Cortex of kidney (tissue), 1 donor: ENCODE data around the gene NPAS2.

Experiments
- DNase-seq: peaks from one replicate; lab custom pipeline; 2025; lab: John Stamatoyannopoulos, UW

The NPAS2 gene

DNA sequence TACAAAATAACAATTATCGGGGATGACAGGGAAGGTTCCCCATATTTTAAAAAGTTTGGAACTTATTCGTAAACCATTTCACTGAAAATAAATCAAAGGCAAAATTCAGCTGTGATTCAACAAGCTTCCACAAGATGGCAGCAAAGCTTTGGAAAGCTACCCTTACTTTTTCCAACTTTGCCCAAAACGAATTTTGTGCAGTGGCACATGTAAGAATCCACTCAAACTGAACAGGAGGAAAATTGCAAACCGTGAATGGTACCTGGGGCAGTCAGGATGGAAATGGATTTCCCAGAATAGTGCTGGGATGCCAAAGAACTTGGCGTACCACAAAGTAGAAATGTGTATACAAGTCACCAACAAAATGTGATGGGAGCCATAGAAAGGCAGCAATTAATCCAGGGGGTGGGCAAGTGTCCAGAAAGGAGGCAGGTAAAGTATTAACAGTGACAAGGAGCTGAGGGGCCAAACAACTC, 192.8 kb downstream of the NPAS2 start:
- DNase-seq, result no peak

- no peak for DNase-seq
These were observed 194.4 kb downstream of the NPAS2 start for GRCh38 chr2:101014264-101014857.

DNA sequence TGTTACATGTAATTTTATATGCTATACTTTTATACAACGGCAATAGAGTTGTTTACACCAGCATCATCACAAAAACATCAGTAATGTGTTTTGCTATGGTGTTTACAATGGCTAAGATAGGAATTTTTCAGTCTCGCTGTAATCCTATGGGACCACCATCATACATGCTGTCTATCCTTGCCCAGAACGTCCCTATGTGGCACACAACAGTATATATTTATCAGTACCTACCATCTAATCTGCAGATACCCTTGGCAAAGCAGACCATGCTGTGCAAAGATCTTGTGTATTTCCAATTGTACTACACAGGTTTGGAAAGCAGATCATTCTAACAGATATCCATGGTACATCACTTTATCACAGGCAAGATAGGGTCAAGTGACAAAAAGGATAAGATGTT, 197.4 kb downstream of the NPAS2 start:
- no peak for DNase-seq

DNA sequence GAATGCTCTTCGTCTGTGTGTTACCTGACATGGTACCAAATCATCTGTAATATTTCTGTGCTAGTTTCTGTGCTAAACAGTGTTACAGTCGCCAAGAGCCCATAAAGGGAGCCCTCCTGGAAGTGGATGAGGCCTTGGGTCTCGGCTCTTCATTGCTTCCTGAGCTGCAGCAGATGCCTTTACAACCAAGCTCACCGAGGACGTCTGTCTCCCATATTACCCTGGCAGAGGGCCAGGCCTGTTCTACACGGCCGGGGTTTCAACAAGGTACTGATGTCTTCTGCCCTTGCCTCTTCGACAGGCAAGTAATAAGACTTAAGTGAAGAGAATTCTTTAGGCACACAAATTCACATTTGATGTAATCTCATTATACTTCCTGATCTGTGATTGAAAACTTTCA, 199.0 kb downstream of the NPAS2 start:
- DNase-seq, result no peak

DNA sequence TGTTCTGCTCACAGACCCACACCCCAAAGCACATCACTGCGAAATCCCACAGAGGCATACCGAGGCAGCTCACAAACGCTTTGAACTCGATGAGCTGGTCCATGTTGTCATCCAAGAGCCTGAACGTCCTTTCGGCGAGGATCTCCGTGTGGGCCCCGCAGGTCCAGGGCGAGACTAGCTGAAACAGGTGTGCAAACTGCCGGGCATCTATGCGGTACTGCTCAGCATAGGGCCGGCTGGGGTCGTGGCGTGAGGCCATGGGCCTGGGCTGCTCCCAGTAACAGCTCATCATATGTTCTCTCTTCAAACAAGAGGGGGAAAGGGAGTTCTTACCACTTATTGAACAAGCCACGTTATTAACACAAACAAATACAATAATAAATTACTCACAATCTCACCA, 202.3 kb downstream of the NPAS2 start:
- DNase-seq, result no peak

GRCh38 chr2:101023327-101024107, 203.6 kb downstream of the NPAS2 start:
- DNase-seq, result no peak

- no peak for DNase-seq
These were observed 205.6 kb downstream of the NPAS2 start for GRCh38 chr2:101025561-101025960.

DNA sequence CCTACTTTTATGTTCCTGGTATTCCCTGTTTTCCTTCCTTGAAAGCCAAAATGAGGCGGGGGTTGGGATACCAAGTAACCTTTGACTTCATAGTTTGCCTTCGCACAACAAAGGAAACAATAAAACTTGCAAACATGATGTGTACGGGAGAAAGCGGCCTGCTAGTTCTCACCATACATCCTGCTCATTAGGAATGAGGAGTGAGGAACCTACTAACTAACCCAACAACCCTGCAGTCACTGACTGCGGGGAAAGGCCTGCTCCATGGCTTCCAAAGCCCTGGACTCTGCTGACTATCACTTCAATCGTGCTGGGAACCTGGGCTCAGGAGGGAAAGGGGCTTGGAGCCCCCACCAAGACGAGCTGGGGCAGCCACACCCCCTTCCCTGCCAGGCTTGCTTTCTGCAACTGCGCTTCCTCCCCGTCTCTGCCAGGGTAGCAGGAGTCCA, 206.3 kb downstream of the NPAS2 start:
- no peak for DNase-seq

DNA sequence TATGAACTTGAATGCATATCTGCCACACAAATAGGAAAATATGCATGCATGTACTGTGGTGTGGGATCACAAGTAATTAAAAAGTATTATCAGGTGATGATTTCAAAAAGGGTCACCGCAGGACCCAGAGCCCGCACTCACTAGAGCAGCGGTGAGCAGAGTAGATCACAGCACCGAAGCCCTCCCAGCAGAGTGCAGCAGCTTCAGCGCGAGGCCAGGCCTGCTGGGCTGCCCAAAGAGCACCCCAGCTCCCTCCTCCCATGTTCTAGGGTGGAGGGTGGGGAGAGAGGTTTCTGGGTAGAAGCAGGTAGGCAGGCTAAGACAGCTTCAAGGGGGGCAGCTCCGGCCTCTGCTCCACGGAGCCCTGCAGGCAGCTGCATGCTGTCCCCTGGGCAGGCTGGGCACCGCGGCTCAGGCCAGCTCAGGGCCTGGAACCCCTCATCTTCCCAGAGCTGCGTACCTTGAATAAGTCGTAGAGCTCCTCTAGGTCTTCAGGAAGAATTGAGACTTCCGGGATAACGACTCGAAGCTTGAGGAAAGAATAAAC, 207.1 kb downstream of the NPAS2 start:
- DNase-seq, result no peak

DNA sequence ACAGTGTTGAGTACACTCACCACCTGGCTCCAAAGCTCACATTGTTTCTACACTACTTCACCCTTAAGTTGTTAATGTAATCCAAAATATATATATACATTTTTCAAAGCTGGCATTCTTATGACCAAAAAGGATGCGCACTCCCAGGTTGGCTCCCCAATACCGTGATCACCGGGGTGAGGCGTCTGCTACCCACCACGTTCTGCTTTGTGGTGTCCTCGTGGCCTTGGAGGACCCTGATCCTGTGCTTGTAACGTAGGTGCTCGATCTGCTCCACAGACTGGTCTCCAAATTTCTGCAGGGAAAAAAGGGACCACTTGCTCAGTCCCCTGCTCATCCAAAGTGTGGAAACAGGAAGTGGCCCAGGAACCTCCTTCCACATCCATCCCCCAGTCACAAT, 207.9 kb downstream of the NPAS2 start:
- DNase-seq, result no peak

- no peak for DNase-seq
These were observed 211.1 kb downstream of the NPAS2 start for GRCh38 chr2:101030866-101031554.

- no peak for DNase-seq
These were observed 212.3 kb downstream of the NPAS2 start for GRCh38 chr2:101032084-101032776.

DNA sequence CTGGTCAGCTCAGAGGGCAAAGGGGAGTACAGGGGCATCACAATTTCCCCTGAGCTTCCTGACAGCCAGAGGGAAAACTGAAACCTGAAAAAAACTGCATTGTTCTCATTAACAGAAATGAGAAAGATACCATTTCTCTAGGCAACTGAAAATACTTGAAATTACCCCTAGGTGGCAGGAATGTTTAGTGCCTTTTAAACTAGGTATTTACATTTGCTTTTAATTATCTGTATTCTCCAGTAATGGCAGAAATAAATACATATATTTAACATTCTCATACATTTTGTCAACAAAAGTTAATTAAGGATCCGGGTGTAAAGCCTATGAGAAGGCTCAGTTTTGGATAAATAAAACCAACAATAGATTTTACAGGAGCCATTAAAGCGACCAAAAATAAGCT, 216.6 kb downstream of the NPAS2 start:
- DNase-seq, result no peak

- DNase-seq, result no peak
These were observed 217.3 kb downstream of the NPAS2 start for GRCh38 chr2:101037161-101037755.

GRCh38 chr2:101038455-101039255, 218.7 kb downstream of the NPAS2 start:
- no peak for DNase-seq

DNA sequence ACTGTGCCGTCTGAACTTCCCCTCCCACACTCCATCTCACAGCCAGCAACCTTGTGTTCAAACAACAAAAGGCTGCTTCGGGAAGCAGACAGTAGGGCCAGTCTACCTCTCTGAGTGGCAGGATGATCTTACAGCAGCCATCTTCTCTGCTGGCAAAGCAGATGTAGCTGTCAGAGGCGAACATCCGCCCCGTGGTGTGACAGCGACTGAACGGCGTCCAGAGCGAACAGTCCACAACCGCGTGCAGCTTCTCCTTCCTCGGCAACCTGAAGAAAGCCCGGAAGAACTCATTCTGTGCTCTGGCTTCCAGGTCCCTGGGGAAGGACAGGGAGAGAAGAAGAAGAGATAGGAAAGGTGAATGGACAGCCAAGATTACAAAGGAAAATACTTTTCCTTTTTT, 220.1 kb downstream of the NPAS2 start:
- no peak for DNase-seq

GRCh38 chr2:101040761-101041160, 220.8 kb downstream of the NPAS2 start:
- DNase-seq, result no peak

- DNase-seq, result no peak
These were observed 221.5 kb downstream of the NPAS2 start for GRCh38 chr2:101041413-101041812.

DNA sequence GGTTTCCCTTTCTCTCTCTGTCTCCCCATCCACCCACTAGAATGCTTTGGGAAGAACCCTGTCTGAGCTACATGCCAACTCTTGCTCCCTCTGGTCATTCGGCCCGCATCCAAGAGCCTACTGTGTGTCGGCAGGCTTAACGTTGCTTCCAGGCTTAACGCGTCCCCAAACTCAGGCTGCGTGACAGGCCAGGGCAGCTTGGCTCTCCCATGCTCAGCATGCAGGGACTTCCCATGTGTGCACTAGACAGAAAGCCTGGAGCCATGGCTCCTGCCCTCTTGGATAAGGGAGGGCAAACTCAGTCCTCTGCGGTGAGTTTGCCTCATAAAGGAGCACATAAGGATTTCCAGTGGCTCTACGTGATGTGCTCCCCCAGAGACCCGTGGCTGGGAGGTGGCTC, 225.4 kb downstream of the NPAS2 start:
- DNase-seq, result no peak
